Peyer's patch (tissue), 4 donors: ENCODE data around the gene AGR3.

ENCODE experiments used
- CTCF ChIP-seq, 6 experiments: fragments of 450-650 bp in 4 of 6; fragments of 200-600 bp in 2 of 6; sonication (generic) in 1 of 6; IDR thresholded peaks; one replicate each; pipeline ENCODE4 v1.5.1; 2017 to 2019; ENCODE audit warnings: antibody characterized with exemption in 6 of 6, mild to moderate bottlenecking in 3 of 6, moderate library complexity in 1 of 6
- POLR2A ChIP-seq, 2 donors: fragments of 450-650 bp; IDR thresholded peaks; one replicate each; pipeline ENCODE4 v1.5.1; 2017; ENCODE audit warnings: antibody characterized with exemption in 2 of 2, mild to moderate bottlenecking in 2 of 2, moderate library complexity in 2 of 2

GRCh38 chr7:16840094-16840493 lies 41.7 kb downstream of the AGR3 start:
- no peak for TF ChIP-seq CTCF (IDR thresholded peaks at IDR 0.05)
- TF ChIP-seq POLR2A (IDR thresholded peaks at IDR 0.05) = no peak
